GM18909 (cell line): ENCODE results near the gene HDAC8.
"Not testable (repeated sequence)": the region's sequence is repeated elsewhere in the genome, so short reads cannot be mapped to it uniquely, and the experiment has no call there.

Source experiments
- ATAC-seq: cut with Tn5 transposase; IDR thresholded peaks from one replicate; pipeline ENCODE4 v1.9.1; 2021; ENCODE audit warnings: mild to moderate bottlenecking; ENCODE audit not compliant: unreplicated experiment, poor library complexity

Gene HDAC8

GRCh38 chrX:72572248-72573157, at the start of gene HDAC8:
TSS of gene HDAC8 (minus strand) at chrX:72572843. CDS start at chrX:72572761, 82 bp downstream.
- peak; percentile 96 for ATAC-seq

GRCh38 chrX:72621625-72622485, 49.2 kb upstream of the HDAC8 start:
- ATAC-seq, result peak; percentile 83

- ATAC-seq, result peak; percentile 21
Observed at GRCh38 chrX:72621163-72621562, 48.5 kb upstream of the HDAC8 start.

- no peak for ATAC-seq
Observed at GRCh38 chrX:72620550-72621145, 48.0 kb upstream of the HDAC8 start.

- no peak for ATAC-seq
Observed at GRCh38 chrX:72609313-72609712, 36.7 kb upstream of the HDAC8 start.

- no peak for ATAC-seq
Observed at GRCh38 chrX:72604705-72605104, 32.1 kb upstream of the HDAC8 start.

GRCh38 chrX:72604112-72604511, 31.5 kb upstream of the HDAC8 start:
- ATAC-seq, result no peak

GRCh38 chrX:72591038-72591437, 18.4 kb upstream of the HDAC8 start:
- ATAC-seq, result not testable (repeated sequence)

- no peak for ATAC-seq
Observed at GRCh38 chrX:72584163-72584562, 11.5 kb upstream of the HDAC8 start.

GRCh38 chrX:72576141-72576894, 3.7 kb upstream of the HDAC8 start:
- ATAC-seq, result no peak

- ATAC-seq, result peak; percentile 28
Observed at GRCh38 chrX:72573158-72573511, 492 bp upstream of the HDAC8 start.

GRCh38 chrX:72569786-72570185, 2.9 kb downstream of the HDAC8 start:
- no peak for ATAC-seq

- no peak for ATAC-seq
Observed at GRCh38 chrX:72568406-72569092, 4.1 kb downstream of the HDAC8 start.

- no peak for ATAC-seq
Observed at GRCh38 chrX:72566448-72566847, 6.2 kb downstream of the HDAC8 start.

GRCh38 chrX:72559655-72560054, 13.0 kb downstream of the HDAC8 start:
- not testable (repeated sequence) for ATAC-seq

- ATAC-seq, result no peak
Observed at GRCh38 chrX:72554448-72555140, 18.0 kb downstream of the HDAC8 start.

- not testable (repeated sequence) for ATAC-seq
Observed at GRCh38 chrX:72552443-72552842, 20.2 kb downstream of the HDAC8 start.

GRCh38 chrX:72545990-72546389, 26.7 kb downstream of the HDAC8 start:
- ATAC-seq, result no peak

- no peak for ATAC-seq
Observed at GRCh38 chrX:72540318-72540717, 32.3 kb downstream of the HDAC8 start.
